ENCODE measurements around the gene LRRC8D. TPM values are rescaled to one million over a fixed set of nuclear protein-coding genes. Genes with fewer than 3 reads are reported as not detected.

The LRRC8D gene
- total RNA-seq (2011; cell fraction: chromatin; rRNA removed; ENCODE audit: low replicate concordance): 40.8 and 79.7 TPM in 2 replicates
- 33.0 and 35.8 TPM in 2 replicates for total RNA-seq (2011; cell fraction: nucleolus; rRNA removed)
- 50.9 and 57.0 TPM in 2 replicates for total RNA-seq (2011; cell fraction: nucleoplasm; rRNA removed)
- total RNA-seq (2014; rRNA removed) (11.4 and 12.4 TPM in 2 replicates), total RNA-seq (2014; rRNA removed; fragmentation: Illumina TruSeq; extraction: Trizol) (21.9 and 25.5 TPM in 2 replicates), total RNA-seq (2015; rRNA removed; fragmentation: Illumina TruSeq; extraction: Trizol) (13.6 and 14.7 TPM in 2 replicates), total RNA-seq (2021) (22.1 and 25.0 TPM in 2 replicates), polyA plus RNA-seq (2011; rRNA removed) (53.9 and 66.3 TPM in 2 replicates), polyA plus RNA-seq (2014; fragmentation: Illumina TruSeq; extraction: Trizol) (24.9 and 26.1 TPM in 2 replicates), polyA plus RNA-seq (2014; fragmentation: Nextera tagmentation; extraction: Ambion mirVana) (1 to 10 TPM; 3.4 to 7.8 TPM), polyA plus RNA-seq (2014; rRNA removed) (14.7 and 15.9 TPM in 2 replicates), polyA minus RNA-seq (2011; rRNA and poly(A)+ RNA removed) (58.4 and 72.6 TPM in 2 replicates), Bru-seq, nascent RNA (percentile 87 among the genes with signal in this experiment), BruChase-seq, experiment 1, labeled RNA remaining after a 2-hour chase (percentile 97 among the genes with signal in this experiment), BruChase-seq, experiment 2, labeled RNA remaining after a 6-hour chase (percentile 97 among the genes with signal in this experiment)
- polyA plus RNA-seq (2011; cell fraction: cytosol; rRNA removed): 41.0 and 55.7 TPM in 2 replicates
- 51.6 and 73.7 TPM in 2 replicates for polyA plus RNA-seq (2011; cell fraction: nucleus; rRNA removed)
- 16.6 and 39.2 TPM in 2 replicates for polyA plus RNA-seq (2012)
- 33.1 and 35.2 TPM in 2 replicates for polyA minus RNA-seq (2011; cell fraction: cytosol; rRNA and poly(A)+ RNA removed)
- polyA minus RNA-seq (2011; cell fraction: nucleus; rRNA and poly(A)+ RNA removed): 14.3 and 31.3 TPM in 2 replicates
- long read RNA-seq, experiment 1, transcript LRRC8D-201 (3 exons, 3,950 nt): major isoform, 20 of 49 reads
- long read RNA-seq, experiment 1, partial matches to known transcripts: 0 of 49 reads
- long read RNA-seq, experiment 1, other reads (novel, unspliced or antisense): 24 of 49 reads
- long read RNA-seq, experiment 2, partial matches to known transcripts: 0 of 9 reads
- long read RNA-seq, experiment 2, other reads (novel, unspliced or antisense): 5 of 9 reads
- long read RNA-seq, experiment 3, partial matches to known transcripts: 0 of 6 reads
- long read RNA-seq, experiment 3, other reads (novel, unspliced or antisense): 3 of 6 reads

GRCh38 chr1:89820422-89821321 is at the start of gene LRRC8D:
Gene LRRC8D (plus strand): TSS chr1:89821032. CDS start chr1:89933069, 112,037 bp downstream.
- Histone ChIP-seq H3K4me3 (peak within 1 kb of the TSS; percentile 77), H3K9ac (ENCODE audit: insufficient read depth in 1 of 2, low read depth in 2 of 2, low read length in 2 of 2) (peak within 1 kb of the TSS; percentile 85 to 88), H3K27me3 (ENCODE audit: control insufficient read depth in 2 of 2, insufficient read depth in 2 of 2, low read length in 2 of 2) (no peaks in the 10 kb centered on the region), H3K36me3 (ENCODE audit: control insufficient read depth, insufficient read depth, low read length) (peaks cover 14% of the 10 kb centered on the region), H3K4me2 (ENCODE audit: insufficient read depth, low read length) (peak within 1 kb of the TSS; percentile 92), H3K27ac (ENCODE audit: extremely low read depth, low read depth, low read length) (peak within 1 kb of the TSS; percentile 85), H3K9me3 (replicated peaks; ENCODE audit: control insufficient read depth, insufficient read depth, low read depth, low read length) (no peaks in the 10 kb centered on the region), H3K4me1 (replicated peaks in 1 of 2; ENCODE audit: control insufficient read depth in 2 of 2, insufficient read depth in 2 of 2, low read length in 2 of 2) (peaks cover 18 to 22% of the 10 kb centered on the region in 2 experiments; a peak in 4 of 5 replicates), H2AFZ (ENCODE audit: low read depth, low read length) (peak within 1 kb of the TSS; percentile 91), H4K20me1 (replicated peaks; ENCODE audit: control insufficient read depth, insufficient read depth, low read length) (no peaks in the 10 kb centered on the region), H3K9me1 (ENCODE audit: control insufficient read depth, insufficient read depth, low read length) (no peaks in the 10 kb centered on the region), H3K79me2 (ENCODE audit: control insufficient read depth, insufficient read depth, low read length) (peaks cover 69% of the 10 kb centered on the region)
- peak; percentile 85 to 89 (median 88) for DNase-seq (ENCODE audit: extremely low read depth in 1 of 4, low spot score in 3 of 4)
- POLR2A ChIA-PET: interaction anchor here (0.6 to 3.3 kb wide), 18 partner anchors 8 to 315 kb away, joined by 3 to 22 read pairs (median 4); partner anchors contain the start of gene ZNF326
- under 1% methylated on average over 56 of the region's 82 CpGs for WGBS (ENCODE audit: insufficient coverage, low coverage, missing lambda C conversion rate)
- intact Hi-C loops (cut with micrococcal nuclease) (loop anchor here (5.0 kb wide), 1 partner anchor 283 kb away; no protein-coding TSS in a partner anchor), in situ Hi-C loops (cut with MboI) (no loop called here)
- ATAC-seq: peak; percentile 81
- no peak for FAIRE-seq
- no TSS peak for BruUV-seq (replicated peaks)
- CTCF ChIA-PET (ENCODE audit: low intra/inter-chr PET ratio): no interaction called here
- no peak for TF ChIP-seq THRA (IDR thresholded peaks at IDR 0.05)
- peak; percentile 51; the same call in 1 of the 2 replicates for TF ChIP-seq PHF8 (IDR thresholded peaks at IDR 0.05; ENCODE audit: borderline replicate concordance, low read length)
- TF ChIP-seq E2F6 (IDR thresholded peaks at IDR 0.05; ENCODE audit: borderline replicate concordance in 1 of 2, extremely low read depth in 1 of 2, insufficient read depth in 1 of 2, insufficient read length in 1 of 2, low read depth in 1 of 2, low read length in 1 of 2, poor library complexity in 1 of 2, severe bottlenecking in 1 of 2): peak; percentile 79 to 95
- peak; percentile 8; the same call in 1 of the 2 replicates for TF ChIP-seq E2F3 (CRISPR knock-in tag; IDR thresholded peaks at IDR 0.05)
- no peak for TF ChIP-seq MBD2 (IDR thresholded peaks at IDR 0.05; ENCODE audit: borderline replicate concordance, low read depth)
- TF ChIP-seq BHLHE40 (IDR thresholded peaks at IDR 0.05; ENCODE audit: low read length): peak; percentile 74
- peak; percentile 90 for TF ChIP-seq RAD51 (IDR thresholded peaks at IDR 0.05; ENCODE audit: borderline replicate concordance, low read depth)
- TF ChIP-seq ZNF124 (CRISPR knock-in tag; IDR thresholded peaks at IDR 0.05): no peak; the same call in 1 of the 2 replicates
- peak; percentile 43; the same call in 1 of the 2 replicates for TF ChIP-seq NR2C2 (CRISPR knock-in tag; IDR thresholded peaks at IDR 0.05)
- TF ChIP-seq NR2C2 (tag; IDR thresholded peaks at IDR 0.05): peak; percentile 39; the same call in 1 of the 2 replicates
- TF ChIP-seq SUPT5H (IDR thresholded peaks at IDR 0.05): peak; percentile 49
